Raji (cell line): ENCODE measurements around the gene APBB2.

Experiments used
- POLR2A ChIP-seq: IDR thresholded peaks from 2 replicates; pipeline ENCODE4 v1.6.1; 2011; ENCODE audit warnings: low read depth, low read length, control low read depth; ENCODE audit not compliant: insufficient read depth

The APBB2 gene

GRCh38 chr4:41221850-41222645, 7.7 kb upstream of the APBB2 start:
- no peak for TF ChIP-seq POLR2A

GRCh38 chr4:41219421-41219950, 5.1 kb upstream of the APBB2 start:
- no peak for TF ChIP-seq POLR2A

- no peak for TF ChIP-seq POLR2A
These were observed 4.4 kb upstream of the APBB2 start for GRCh38 chr4:41218703-41219102.

- no peak for TF ChIP-seq POLR2A
These were observed 3.0 kb upstream of the APBB2 start for GRCh38 chr4:41217374-41217773.

GRCh38 chr4:41217020-41217333, 2.6 kb upstream of the APBB2 start:
- TF ChIP-seq POLR2A, result no peak

- peak; percentile 81 for TF ChIP-seq POLR2A
These were observed 2.1 kb upstream of the APBB2 start for GRCh38 chr4:41216294-41217019.

- no peak for TF ChIP-seq POLR2A
These were observed 1.6 kb upstream of the APBB2 start for GRCh38 chr4:41215969-41216293.

- no peak for TF ChIP-seq POLR2A
These were observed 813 bp upstream of the APBB2 start for GRCh38 chr4:41215155-41215554.

- no peak for TF ChIP-seq POLR2A
These were observed 444 bp upstream of the APBB2 start for GRCh38 chr4:41214825-41215146.

- TF ChIP-seq POLR2A, result no peak
These were observed 662 bp downstream of the APBB2 start for GRCh38 chr4:41213625-41214135.

GRCh38 chr4:41212616-41213203, 1.6 kb downstream of the APBB2 start:
- TF ChIP-seq POLR2A, result no peak

GRCh38 chr4:41211951-41212615, 2.3 kb downstream of the APBB2 start:
- TF ChIP-seq POLR2A, result no peak

GRCh38 chr4:41209901-41210300, 4.4 kb downstream of the APBB2 start:
- TF ChIP-seq POLR2A, result no peak

- no peak for TF ChIP-seq POLR2A
These were observed 5.2 kb downstream of the APBB2 start for GRCh38 chr4:41209187-41209586.

- no peak for TF ChIP-seq POLR2A
These were observed 7.0 kb downstream of the APBB2 start for GRCh38 chr4:41207291-41207831.
